ENCODE measurements around the gene HLA-B.
"Not testable (repeated sequence)": the region's sequence is repeated elsewhere in the genome, so short reads cannot be mapped to it uniquely, and the experiment has no call there.

The HLA-B gene

GRCh38 chr6:31356946-31357466, at the start of gene HLA-B:
HLA-B (minus strand) TSS chr6:31357179; CDS start chr6:31357158, 21 bp downstream.
- Mint-ChIP-seq H3K4me1 (peaks cover 61% of the 10 kb centered on the region), H3K36me3 (ENCODE audit: low read depth) (peaks cover 38% of the 10 kb centered on the region), H3K27ac (peak within 1 kb of the TSS; percentile 99), H3K9me3 (peaks cover 12% of the 10 kb centered on the region), H3K4me3 (peak within 1 kb of the TSS; percentile 96), H3K27me3 (no peaks in the 10 kb centered on the region)
- DNase-seq = peak; percentile 81
- ATAC-seq = peak; percentile 81

- Mint-ChIP-seq H3K9me3 (no peaks in the 10 kb centered on the region), H3K27ac (no peak overlapping the region), H3K27me3 (no peaks in the 10 kb centered on the region), H3K4me1 (peaks cover 72% of the 10 kb centered on the region), H3K4me3 (no peak overlapping the region), H3K36me3 (ENCODE audit: low read depth) (peaks cover 4% of the 10 kb centered on the region)
- no peak for DNase-seq
- ATAC-seq = no peak
These were observed 49.0 kb upstream of the HLA-B start for GRCh38 chr6:31405996-31406395.

GRCh38 chr6:31404061-31404364, 47.0 kb upstream of the HLA-B start:
- not testable (repeated sequence) for H3K36me3 Mint-ChIP-seq (ENCODE audit: low read depth); ATAC-seq; DNase-seq; H3K9me3 Mint-ChIP-seq; H3K27me3 Mint-ChIP-seq
- peak overlapping the region; percentile 34 for H3K27ac Mint-ChIP-seq
- peaks cover 77% of the 10 kb centered on the region for H3K4me1 Mint-ChIP-seq
- peak overlapping the region; percentile 78 for H3K4me3 Mint-ChIP-seq

GRCh38 chr6:31403283-31404060, 46.5 kb upstream of the HLA-B start, which contains the start of gene MICA:
MICA (plus strand) TSS chr6:31403595; CDS start chr6:31403633, 38 bp downstream.
- H3K36me3 Mint-ChIP-seq (ENCODE audit: low read depth) = no peaks in the 10 kb centered on the region
- peak within 1 kb of the TSS; percentile 78 for H3K4me3 Mint-ChIP-seq
- H3K27ac Mint-ChIP-seq = peak within 1 kb of the TSS; percentile 50
- DNase-seq (peak; percentile 82), ATAC-seq (peak; percentile 73)
- no peaks in the 10 kb centered on the region for H3K9me3 Mint-ChIP-seq
- peaks cover 80% of the 10 kb centered on the region for H3K4me1 Mint-ChIP-seq
- no peaks in the 10 kb centered on the region for H3K27me3 Mint-ChIP-seq

GRCh38 chr6:31402324-31403282, 45.6 kb upstream of the HLA-B start:
- peaks cover 76% of the 10 kb centered on the region for H3K4me1 Mint-ChIP-seq
- no peaks in the 10 kb centered on the region for H3K36me3 Mint-ChIP-seq (ENCODE audit: low read depth)

GRCh38 chr6:31401403-31401802, 44.4 kb upstream of the HLA-B start:
- Mint-ChIP-seq H3K4me1 (peaks cover 75% of the 10 kb centered on the region), H3K9me3 (no peaks in the 10 kb centered on the region), H3K4me3 (peak overlapping the region; percentile 78), H3K27me3 (no peaks in the 10 kb centered on the region), H3K27ac (peak overlapping the region; percentile 89), H3K36me3 (ENCODE audit: low read depth) (no peaks in the 10 kb centered on the region)
- DNase-seq (no peak), ATAC-seq (no peak)

More at GRCh38 chr6:31402324-31403282, 45.6 kb upstream of the HLA-B start:
- peak overlapping the region; percentile 78 for H3K4me3 Mint-ChIP-seq
- ATAC-seq (peak; percentile 41), DNase-seq (peak; percentile 46)
- H3K9me3 Mint-ChIP-seq = no peaks in the 10 kb centered on the region
- H3K27me3 Mint-ChIP-seq = no peaks in the 10 kb centered on the region
- peak overlapping the region; percentile 50 for H3K27ac Mint-ChIP-seq

GRCh38 chr6:31400467-31401289, 43.7 kb upstream of the HLA-B start:
- H3K4me1 Mint-ChIP-seq = peaks cover 71% of the 10 kb centered on the region
- no peaks in the 10 kb centered on the region for H3K36me3 Mint-ChIP-seq (ENCODE audit: low read depth)
- ATAC-seq = peak; percentile 15
- DNase-seq = peak; percentile 79
- H3K27me3 Mint-ChIP-seq = no peaks in the 10 kb centered on the region
- no peaks in the 10 kb centered on the region for H3K9me3 Mint-ChIP-seq
- H3K4me3 Mint-ChIP-seq = peak overlapping the region; percentile 78
- peak overlapping the region; percentile 89 for H3K27ac Mint-ChIP-seq

- no peaks in the 10 kb centered on the region for H3K9me3 Mint-ChIP-seq
These were observed 42.8 kb upstream of the HLA-B start for GRCh38 chr6:31399589-31400466.

GRCh38 chr6:31397901-31398525, 41.0 kb upstream of the HLA-B start:
- H3K36me3 Mint-ChIP-seq (ENCODE audit: low read depth) = no peaks in the 10 kb centered on the region
- DNase-seq (no peak), ATAC-seq (no peak)
- no peaks in the 10 kb centered on the region for H3K9me3 Mint-ChIP-seq
- H3K27ac Mint-ChIP-seq = no peak overlapping the region
- peaks cover 55% of the 10 kb centered on the region for H3K4me1 Mint-ChIP-seq
- no peaks in the 10 kb centered on the region for H3K27me3 Mint-ChIP-seq
- H3K4me3 Mint-ChIP-seq = no peak overlapping the region

More at GRCh38 chr6:31399589-31400466, 42.8 kb upstream of the HLA-B start:
- H3K27me3 Mint-ChIP-seq = no peaks in the 10 kb centered on the region
- H3K4me1 Mint-ChIP-seq = peaks cover 68% of the 10 kb centered on the region
- no peaks in the 10 kb centered on the region for H3K36me3 Mint-ChIP-seq (ENCODE audit: low read depth)
- DNase-seq (peak; percentile 77), ATAC-seq (peak; percentile 20)
- H3K27ac Mint-ChIP-seq = peak overlapping the region; percentile 89
- peak overlapping the region; percentile 78 for H3K4me3 Mint-ChIP-seq

- Mint-ChIP-seq H3K4me1 (peaks cover 46% of the 10 kb centered on the region), H3K4me3 (peak overlapping the region; percentile 20)
- not testable (repeated sequence) for ATAC-seq; H3K27ac Mint-ChIP-seq; H3K27me3 Mint-ChIP-seq; H3K36me3 Mint-ChIP-seq (ENCODE audit: low read depth); DNase-seq; H3K9me3 Mint-ChIP-seq
These were observed 40.1 kb upstream of the HLA-B start for GRCh38 chr6:31397153-31397499.

- Mint-ChIP-seq H3K27ac (no peak overlapping the region), H3K4me1 (peaks cover 41% of the 10 kb centered on the region), H3K9me3 (no peaks in the 10 kb centered on the region), H3K36me3 (ENCODE audit: low read depth) (no peaks in the 10 kb centered on the region), H3K4me3 (peak overlapping the region; percentile 20), H3K27me3 (no peaks in the 10 kb centered on the region)
- DNase-seq = peak; percentile 89
- peak; percentile 82 for ATAC-seq
These were observed 39.6 kb upstream of the HLA-B start for GRCh38 chr6:31396422-31397152.

- Mint-ChIP-seq H3K4me1 (peaks cover 33% of the 10 kb centered on the region), H3K27me3 (no peaks in the 10 kb centered on the region), H3K9me3 (no peaks in the 10 kb centered on the region), H3K4me3 (no peak overlapping the region), H3K27ac (no peak overlapping the region), H3K36me3 (ENCODE audit: low read depth) (no peaks in the 10 kb centered on the region)
- DNase-seq (no peak), ATAC-seq (no peak)
These were observed 38.9 kb upstream of the HLA-B start for GRCh38 chr6:31395832-31396231.

Measured in activated naive CD8-positive, alpha-beta T cell treated with anti-CD3 and anti-CD28 coated beads, Interleukin-2, amount 50 U/mL, for 24 hours (primary cell).